Hepatocyte (in vitro differentiated cells): ENCODE results near the gene LBX2. TPM values are rescaled to one million over a fixed set of nuclear protein-coding genes. Genes with fewer than 3 reads are reported as not detected.
A peak's percentile ranks its signal among the peaks of the same experiment; 100 is the strongest.

ENCODE experiments used
- DNase-seq: peaks from one replicate; pipeline ENCODE4 v3.0.0-alpha.2; 2016; ENCODE audit warnings: low spot score
- H2AFZ ChIP-seq: fragments of 200-600 bp; sonication (generic); 2 replicates; pipeline ENCODE4 v1.6.0; 2016; ENCODE audit warnings: antibody characterized with exemption, mild to moderate bottlenecking
- H3K27ac ChIP-seq: fragments of 200-600 bp; sonication (generic); 2 replicates; pipeline ENCODE4 v1.5.1; 2016; ENCODE audit warnings: mild to moderate bottlenecking
- H3K27me3 ChIP-seq: fragments of 200-600 bp; sonication (generic); 2 replicates; pipeline ENCODE4 v1.6.1; 2016
- H3K36me3 ChIP-seq: fragments of 200-600 bp; sonication (generic); replicated peaks from 2 replicates; pipeline ENCODE4 v1.5.1; 2016; ENCODE audit warnings: low read depth; ENCODE audit not compliant: insufficient read depth
- H3K4me1 ChIP-seq: fragments of 200-600 bp; sonication (generic); 2 replicates; pipeline ENCODE4 v1.5.1; 2016; ENCODE audit warnings: mild to moderate bottlenecking, moderate library complexity; ENCODE audit not compliant: insufficient read depth
- H3K4me2 ChIP-seq: fragments of 200-600 bp; sonication (generic); 2 replicates; pipeline ENCODE4 v1.6.0; 2016
- H3K4me3 ChIP-seq: fragments of 200-600 bp; sonication (generic); 2 replicates; pipeline ENCODE4 v1.5.1; 2016; ENCODE audit warnings: mild to moderate bottlenecking
- H3K79me2 ChIP-seq: fragments of 200-600 bp; sonication (generic); 2 replicates; pipeline ENCODE4 v1.6.0; 2017; ENCODE audit warnings: mild to moderate bottlenecking
- H3K9me2 ChIP-seq: fragments of 200-600 bp; sonication (generic); replicated peaks from 2 replicates; pipeline ENCODE4 v1.6.0; 2017; ENCODE audit warnings: mild to moderate bottlenecking; ENCODE audit not compliant: insufficient read depth
- H3K9me3 ChIP-seq: fragments of 200-600 bp; sonication (generic); 2 replicates; pipeline ENCODE4 v1.5.1; 2016; ENCODE audit warnings: low read depth, mild to moderate bottlenecking
- H4K20me1 ChIP-seq: fragments of 200-600 bp; sonication (generic); 2 replicates; pipeline ENCODE4 v1.6.0; 2016; ENCODE audit warnings: mild to moderate bottlenecking; ENCODE audit not compliant: insufficient read depth, poor library complexity, severe bottlenecking
- EZH2 ChIP-seq: fragments of 200-600 bp; sonication (generic); IDR thresholded peaks from 2 replicates; pipeline ENCODE4 v1.6.1; 2016; ENCODE audit warnings: antibody characterized with exemption, mild to moderate bottlenecking, borderline replicate concordance
- EZH2phosphoT487 ChIP-seq: fragments of 200-600 bp; sonication (generic); IDR thresholded peaks from one replicate; pipeline ENCODE4 v1.6.1; 2018; ENCODE audit warnings: antibody characterized with exemption, mild to moderate bottlenecking, low read depth, moderate library complexity; ENCODE audit not compliant: unreplicated experiment, severe bottlenecking
- WGBS: methylation state at CpG from one replicate; pipeline ENCODE4 v1.1.6; 2016; ENCODE audit warnings: low lambda C conversion rate; ENCODE audit errors: missing lambda C conversion rate; 5-methylcytosine and 5-hydroxymethylcytosine counted together
- polyA plus RNA-seq: library from polyadenylated mRNA; unstranded; fragments of >200 nt; fragmentation: Nextera tagmentation; extraction: Ambion mirVana; gene quantifications from 2 replicates; pipeline ENCODE4 v1.2.1, GENCODE V29; 2016
- total RNA-seq: library from RNA; depleted of rRNA; stranded (reverse); fragments of >200 nt; gene quantifications from 2 replicates; pipeline ENCODE4 v1.2.3, GENCODE V29; 2014
- TF ChIP-seq, protein P1 (sequence below): fragments of 200-600 bp; sonication (generic); IDR thresholded peaks from 2 replicates; pipeline ENCODE4 v1.5.1; 2016; ENCODE audit warnings: antibody characterized with exemption, mild to moderate bottlenecking; ENCODE audit not compliant: poor library complexity

The LBX2 gene
- total and polyA plus RNA-seq, 2 experiments from 2014 or later: 2.5 to 5.2 TPM

DNA sequence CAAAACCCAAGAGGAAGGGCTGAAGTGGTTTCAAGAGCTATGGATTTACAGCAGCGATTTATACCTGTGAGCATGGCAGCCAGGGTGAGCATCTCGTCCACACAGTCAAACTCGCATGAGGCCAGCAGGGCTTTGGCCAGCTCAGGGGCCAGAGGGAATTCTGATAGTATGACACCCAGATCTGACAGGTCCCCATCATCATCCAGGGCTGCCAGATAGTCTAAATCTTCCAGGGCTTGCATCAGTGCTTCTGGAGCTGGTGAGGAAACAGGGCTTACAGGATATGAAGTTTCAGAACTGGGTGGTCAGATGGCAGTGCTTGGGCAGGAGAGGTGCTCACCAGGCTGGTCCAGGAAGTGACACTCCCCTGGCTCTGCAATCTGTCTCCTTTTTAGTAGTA is 23.1 kb upstream of the LBX2 start:
- Histone ChIP-seq H3K36me3 (no peaks in the 10 kb centered on the region), H3K4me3 (no peak overlapping the region), H3K4me2 (no peak overlapping the region), H3K9me3 (no peaks in the 10 kb centered on the region), H3K27ac (no peak overlapping the region), H4K20me1 (no peaks in the 10 kb centered on the region), H3K9me2 (no peaks in the 10 kb centered on the region), H2AFZ (no peak overlapping the region), H3K27me3 (peaks cover 33% of the 10 kb centered on the region), H3K79me2 (peaks cover 3% of the 10 kb centered on the region), H3K4me1 (no peaks in the 10 kb centered on the region)
- TF ChIP-seq, protein P1, sequence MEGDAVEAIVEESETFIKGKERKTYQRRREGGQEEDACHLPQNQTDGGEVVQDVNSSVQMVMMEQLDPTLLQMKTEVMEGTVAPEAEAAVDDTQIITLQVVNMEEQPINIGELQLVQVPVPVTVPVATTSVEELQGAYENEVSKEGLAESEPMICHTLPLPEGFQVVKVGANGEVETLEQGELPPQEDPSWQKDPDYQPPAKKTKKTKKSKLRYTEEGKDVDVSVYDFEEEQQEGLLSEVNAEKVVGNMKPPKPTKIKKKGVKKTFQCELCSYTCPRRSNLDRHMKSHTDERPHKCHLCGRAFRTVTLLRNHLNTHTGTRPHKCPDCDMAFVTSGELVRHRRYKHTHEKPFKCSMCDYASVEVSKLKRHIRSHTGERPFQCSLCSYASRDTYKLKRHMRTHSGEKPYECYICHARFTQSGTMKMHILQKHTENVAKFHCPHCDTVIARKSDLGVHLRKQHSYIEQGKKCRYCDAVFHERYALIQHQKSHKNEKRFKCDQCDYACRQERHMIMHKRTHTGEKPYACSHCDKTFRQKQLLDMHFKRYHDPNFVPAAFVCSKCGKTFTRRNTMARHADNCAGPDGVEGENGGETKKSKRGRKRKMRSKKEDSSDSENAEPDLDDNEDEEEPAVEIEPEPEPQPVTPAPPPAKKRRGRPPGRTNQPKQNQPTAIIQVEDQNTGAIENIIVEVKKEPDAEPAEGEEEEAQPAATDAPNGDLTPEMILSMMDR: no peak
- TF ChIP-seq EZH2phosphoT487 (no peak), EZH2 (no peak)
- DNase-seq: no peak
- 80% methylated on average over 3 of the region's 3 CpGs for WGBS

DNA sequence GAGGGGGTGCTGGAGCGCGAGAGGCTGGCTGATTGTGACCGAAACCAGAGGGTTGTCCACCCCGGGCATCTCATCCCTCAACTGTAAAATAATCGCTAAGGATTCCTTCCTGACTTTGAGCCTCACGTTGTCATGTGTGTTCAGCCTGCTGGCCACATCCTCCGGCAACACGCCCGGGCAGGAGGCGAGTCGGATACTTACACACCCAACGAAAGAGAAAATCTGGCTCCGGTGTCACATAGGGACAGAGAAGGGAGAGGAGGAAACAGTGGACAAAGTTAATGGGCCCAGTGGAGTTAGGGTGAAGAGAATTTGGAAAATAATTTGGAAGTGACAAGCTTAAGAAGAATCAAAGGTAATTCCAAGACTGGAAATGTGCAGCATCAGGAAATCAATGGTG is 17.2 kb upstream of the LBX2 start:
- no peak overlapping the region for H2AFZ ChIP-seq
- H3K4me1 ChIP-seq: peaks cover 6% of the 10 kb centered on the region
- H3K9me3 ChIP-seq: no peaks in the 10 kb centered on the region
- H3K9me2 ChIP-seq: no peaks in the 10 kb centered on the region
- H4K20me1 ChIP-seq: no peaks in the 10 kb centered on the region
- 87% methylated on average over 13 of the region's 13 CpGs for WGBS
- H3K27ac ChIP-seq: no peak overlapping the region
- H3K4me2 ChIP-seq: peak overlapping the region; percentile 74
- no peaks in the 10 kb centered on the region for H3K79me2 ChIP-seq
- peaks cover 92% of the 10 kb centered on the region for H3K27me3 ChIP-seq
- TF ChIP-seq EZH2 (no peak), EZH2phosphoT487 (peak; percentile 7)
- H3K36me3 ChIP-seq: no peaks in the 10 kb centered on the region
- DNase-seq: no peak
- no peak overlapping the region for H3K4me3 ChIP-seq

DNA sequence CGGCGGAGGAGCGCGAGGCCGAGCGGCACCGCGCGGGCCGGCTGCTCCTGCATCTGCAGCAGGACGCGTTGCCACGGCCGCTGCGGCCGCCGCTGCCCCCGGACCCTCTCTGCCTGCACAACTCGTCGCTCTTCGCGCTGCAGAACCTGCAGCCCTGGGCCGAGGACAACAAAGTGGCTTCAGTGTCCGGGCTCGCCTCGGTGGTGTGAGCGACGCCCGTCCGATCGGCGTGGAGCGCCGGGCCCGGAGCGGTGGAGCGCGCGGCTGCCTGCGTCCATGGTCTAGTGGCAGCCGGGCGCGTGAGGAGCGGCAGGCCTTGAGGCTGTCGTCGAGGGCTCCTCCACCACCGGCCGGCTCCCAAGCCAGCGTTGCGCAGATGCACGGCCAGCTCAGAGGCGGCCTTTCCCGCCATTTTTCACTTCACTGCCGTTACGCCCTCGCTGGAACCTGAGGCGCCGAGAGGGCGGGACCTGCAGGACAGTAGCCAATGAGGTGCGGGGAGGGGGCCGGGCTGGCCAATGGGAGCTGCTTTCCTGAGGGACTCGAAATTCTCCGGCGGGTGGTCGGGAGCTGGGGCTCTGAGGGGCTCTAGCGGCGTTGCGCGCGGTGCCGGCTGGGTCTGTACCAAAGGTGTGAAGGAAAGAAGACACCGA is 16.7 kb upstream of the LBX2 start:
- Histone ChIP-seq H3K27ac (no peak overlapping the region), H3K9me2 (no peaks in the 10 kb centered on the region), H3K4me1 (peaks cover 6% of the 10 kb centered on the region), H3K4me3 (no peak overlapping the region), H4K20me1 (no peaks in the 10 kb centered on the region), H3K27me3 (peaks cover 97% of the 10 kb centered on the region), H2AFZ (peak overlapping the region; percentile 66), H3K4me2 (peak overlapping the region; percentile 74), H3K9me3 (no peaks in the 10 kb centered on the region), H3K79me2 (no peaks in the 10 kb centered on the region), H3K36me3 (no peaks in the 10 kb centered on the region)
- TF ChIP-seq EZH2 (peak; percentile 68), EZH2phosphoT487 (peak; percentile 38)
- TF ChIP-seq, protein P1: no peak
- 7% methylated on average over 56 of the region's 72 CpGs for WGBS
- DNase-seq: peak; percentile 53

- Histone ChIP-seq H3K4me2 (peak overlapping the region; percentile 74), H3K79me2 (no peaks in the 10 kb centered on the region), H3K27ac (no peak overlapping the region), H2AFZ (peak overlapping the region; percentile 66), H3K4me1 (peaks cover 6% of the 10 kb centered on the region), H3K27me3 (peaks cover 98% of the 10 kb centered on the region), H3K36me3 (no peaks in the 10 kb centered on the region), H3K4me3 (no peak overlapping the region), H3K9me3 (no peaks in the 10 kb centered on the region), H3K9me2 (no peaks in the 10 kb centered on the region), H4K20me1 (no peaks in the 10 kb centered on the region)
- 7% methylated on average over 52 of the region's 60 CpGs for WGBS
- DNase-seq: no peak
- TF ChIP-seq EZH2 (peak; percentile 94), EZH2phosphoT487 (peak; percentile 14)
- TF ChIP-seq, protein P1: no peak
Observed at GRCh38 chr2:74515271-74515980, 16.0 kb upstream of the LBX2 start.
